Osteocyte (in vitro differentiated cells): ENCODE measurements around the gene PTPRN2. TPM values are rescaled to one million over a fixed set of nuclear protein-coding genes. Genes with fewer than 3 reads are reported as not detected.
"Not testable (repeated sequence)": the region's sequence is repeated elsewhere in the genome, so short reads cannot be mapped to it uniquely, and the experiment has no call there.

ENCODE experiments used
- DNase-seq: peaks from one replicate; pipeline ENCODE4 v3.0.0; 2021; ENCODE audit warnings: mixed read lengths; ENCODE audit not compliant: unreplicated experiment; ENCODE audit errors: extremely low spot score
- H3K27ac Mint-ChIP-seq: one replicate; pipeline ENCODE4 v1.8.0; 2021; ENCODE audit warnings: mild to moderate bottlenecking, mixed read lengths; ENCODE audit not compliant: unreplicated experiment
- H3K27me3 Mint-ChIP-seq: one replicate; pipeline ENCODE4 v1.8.0; 2021; ENCODE audit warnings: mixed read lengths; ENCODE audit not compliant: unreplicated experiment
- H3K36me3 Mint-ChIP-seq: one replicate; pipeline ENCODE4 v1.8.0; 2021; ENCODE audit warnings: mixed read lengths; ENCODE audit not compliant: unreplicated experiment
- H3K4me1 Mint-ChIP-seq: one replicate; pipeline ENCODE4 v1.8.0; 2021; ENCODE audit warnings: mixed read lengths; ENCODE audit not compliant: unreplicated experiment
- H3K4me3 Mint-ChIP-seq: one replicate; pipeline ENCODE4 v1.8.0; 2021; ENCODE audit warnings: mild to moderate bottlenecking, moderate library complexity, mixed read lengths; ENCODE audit not compliant: unreplicated experiment
- H3K9me3 Mint-ChIP-seq: one replicate; pipeline ENCODE4 v1.8.0; 2021; ENCODE audit warnings: mixed read lengths; ENCODE audit not compliant: unreplicated experiment
- CTCF ChIP-seq: fragments of 200-600 bp; sonication (generic); IDR thresholded peaks from 2 replicates; pipeline ENCODE4 v1.5.0; 2021; ENCODE audit warnings: antibody characterized with exemption, mild to moderate bottlenecking, moderate library complexity
- total RNA-seq: library from RNA; stranded (reverse); gene quantifications from 2 replicates; pipeline ENCODE4 v1.2.1, GENCODE V29; 2021

Gene PTPRN2
- total RNA-seq, 1 donor from 2014 or later, result 0.59 TPM

- no peak overlapping the region for H3K4me3 Mint-ChIP-seq
- no peaks in the 10 kb centered on the region for H3K4me1 Mint-ChIP-seq
- no peak overlapping the region for H3K27ac Mint-ChIP-seq
- peaks cover 6% of the 10 kb centered on the region for H3K9me3 Mint-ChIP-seq
- no peak for DNase-seq
- peaks cover 2% of the 10 kb centered on the region for H3K36me3 Mint-ChIP-seq
- H3K27me3 Mint-ChIP-seq, result no peaks in the 10 kb centered on the region
- no peak for TF ChIP-seq CTCF
Observed at GRCh38 chr7:158408318-158408920, 179.2 kb downstream of the PTPRN2 start.

- Mint-ChIP-seq H3K4me1 (no peaks in the 10 kb centered on the region), H3K27me3 (no peaks in the 10 kb centered on the region), H3K9me3 (peaks cover 6% of the 10 kb centered on the region), H3K4me3 (no peak overlapping the region), H3K36me3 (no peaks in the 10 kb centered on the region), H3K27ac (no peak overlapping the region)
- peak; percentile 41 for TF ChIP-seq CTCF
- no peak for DNase-seq
Observed at GRCh38 chr7:158407581-158408317, 179.9 kb downstream of the PTPRN2 start.

GRCh38 chr7:158406801-158407200 lies 180.8 kb downstream of the PTPRN2 start:
- Mint-ChIP-seq H3K9me3 (peaks cover 6% of the 10 kb centered on the region), H3K27ac (no peak overlapping the region), H3K36me3 (no peaks in the 10 kb centered on the region), H3K4me1 (no peaks in the 10 kb centered on the region), H3K4me3 (no peak overlapping the region), H3K27me3 (no peaks in the 10 kb centered on the region)
- DNase-seq, result no peak
- no peak for TF ChIP-seq CTCF

GRCh38 chr7:158406364-158406763 lies 181.3 kb downstream of the PTPRN2 start:
- Mint-ChIP-seq H3K27ac (no peak overlapping the region), H3K4me1 (no peaks in the 10 kb centered on the region), H3K27me3 (no peaks in the 10 kb centered on the region), H3K36me3 (no peaks in the 10 kb centered on the region), H3K9me3 (peaks cover 6% of the 10 kb centered on the region), H3K4me3 (no peak overlapping the region)
- DNase-seq, result no peak
- no peak for TF ChIP-seq CTCF

GRCh38 chr7:158405771-158406170 lies 181.9 kb downstream of the PTPRN2 start:
- not testable (repeated sequence) for H3K4me3 Mint-ChIP-seq, H3K27me3 Mint-ChIP-seq, H3K27ac Mint-ChIP-seq, H3K9me3 Mint-ChIP-seq, DNase-seq, H3K4me1 Mint-ChIP-seq, H3K36me3 Mint-ChIP-seq
